ENCODE data around the gene RPS6KB2. TPM values are rescaled to one million over a fixed set of nuclear protein-coding genes. Genes with fewer than 3 reads are reported as not detected.
A peak's percentile ranks its signal among the peaks of the same experiment; 100 is the strongest.

RPS6KB2 gene
- total RNA-seq, 1 experiment from 2014 or later = 54.1 TPM

DNA sequence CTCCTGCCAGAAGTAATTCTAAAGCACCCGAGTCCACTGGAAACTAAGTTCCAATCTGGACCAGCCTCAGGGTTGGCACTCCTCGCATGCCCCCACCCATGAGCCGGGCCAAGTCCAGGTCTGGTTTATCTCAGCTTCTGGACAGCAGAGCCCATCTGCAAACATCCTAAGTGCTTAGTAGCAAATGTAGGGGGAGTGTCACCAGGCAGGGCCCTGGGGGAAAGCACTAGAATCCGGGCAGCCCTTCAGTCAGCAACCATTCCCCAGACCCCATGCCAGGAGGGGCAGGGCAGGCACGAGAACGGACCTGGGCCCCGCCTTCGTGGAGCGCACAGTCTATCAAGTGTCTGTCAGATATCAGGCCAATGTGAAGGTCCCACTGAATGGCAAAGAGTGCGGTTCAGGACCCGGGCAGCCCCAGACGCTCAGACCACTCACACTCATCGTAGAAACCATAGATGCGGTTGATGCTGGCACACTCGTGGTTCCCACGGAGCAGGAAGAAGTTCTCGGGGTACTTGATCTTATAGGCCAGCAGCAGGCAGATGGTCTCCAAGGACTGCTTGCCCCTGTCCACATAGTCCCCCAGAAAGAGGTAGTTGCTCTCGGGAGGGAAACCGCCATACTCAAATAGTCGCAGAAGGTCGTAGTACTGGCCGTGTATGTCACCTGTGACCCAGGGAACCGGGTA lies 27.9 kb upstream of the RPS6KB2 start (continued):
- TF ChIP-seq, protein P1, sequence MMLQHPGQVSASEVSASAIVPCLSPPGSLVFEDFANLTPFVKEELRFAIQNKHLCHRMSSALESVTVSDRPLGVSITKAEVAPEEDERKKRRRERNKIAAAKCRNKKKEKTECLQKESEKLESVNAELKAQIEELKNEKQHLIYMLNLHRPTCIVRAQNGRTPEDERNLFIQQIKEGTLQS (IDR thresholded peaks at IDR 0.05) = no peak
- TF ChIP-seq RAD21 (IDR thresholded peaks at IDR 0.05; ENCODE audit: low read depth) = no peak
- no peak for TF ChIP-seq POLR2A (IDR thresholded peaks at IDR 0.05; ENCODE audit: borderline replicate concordance, extremely low read depth, insufficient read depth, insufficient read length)

DNA sequence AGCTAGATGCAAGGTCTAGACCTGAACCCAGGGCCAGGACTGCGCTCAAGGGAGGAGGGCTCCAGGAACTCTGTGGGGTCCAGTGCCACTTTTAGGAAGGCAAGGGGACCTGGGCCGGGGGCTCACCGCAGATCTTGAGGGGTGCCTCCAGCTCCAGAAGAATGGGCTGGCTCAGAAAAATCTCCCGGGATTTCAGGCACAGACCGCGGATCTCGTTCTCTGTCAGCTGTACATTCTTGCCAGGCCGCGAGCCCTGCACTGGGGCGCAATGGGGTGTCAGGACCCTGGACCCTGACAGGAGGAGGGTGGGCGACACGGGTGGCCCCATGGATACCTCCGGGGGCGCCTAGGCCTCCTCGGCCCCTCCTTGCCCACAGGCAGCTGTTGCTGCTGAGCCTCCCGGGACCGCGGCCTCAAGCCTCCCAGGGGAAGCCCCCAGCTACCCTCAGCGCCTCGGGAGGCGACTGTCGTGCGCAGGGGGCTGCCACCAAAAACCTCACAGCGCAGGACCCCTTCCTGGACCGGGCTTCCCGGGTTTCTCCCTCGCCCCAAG lies 27.3 kb upstream of the RPS6KB2 start:
- RAD21 ChIA-PET (ENCODE audit: low non-redundant PET in 1 of 2, low total read pairs in 2 of 2, uncharacterized antibody in 2 of 2, unreplicated experiment in 2 of 2) = interaction anchor here (0.6 to 1.7 kb wide), 6 partner anchors 11 to 82 kb away, joined by 4 to 8 read pairs (median 4); partner anchors contain the start of genes AIP (in 1 of the 2) and TMEM134 (in 1 of the 2)
- intact Hi-C loops (cut with micrococcal nuclease) = loop anchor here (1.0 kb wide), 1 partner anchor 106 kb away; no protein-coding TSS in a partner anchor
- Histone ChIP-seq H3K27ac (ENCODE audit: low read depth, low read length) (peak overlapping the region; percentile 99), H3K4me3 (replicated peaks in 1 of 2; ENCODE audit: low read depth in 1 of 2, low read length in 2 of 2) (peak overlapping the region; percentile 82 to 90), H3K27me3 (ENCODE audit: insufficient read depth, low read length) (no peaks in the 10 kb centered on the region), H3K9me3 (ENCODE audit: control insufficient read depth in 1 of 2, insufficient read depth in 1 of 2, low read depth in 1 of 2, low read length in 2 of 2) (no peaks in the 10 kb centered on the region), H4K20me1 (ENCODE audit: insufficient read depth) (no peaks in the 10 kb centered on the region), H2AFZ (ENCODE audit: low read depth, low read length, poor library complexity, severe bottlenecking) (no peak overlapping the region), H3K36me3 (ENCODE audit: control insufficient read depth in 1 of 2, insufficient read depth in 2 of 2, low read length in 2 of 2) (peaks cover 13 to 31% of the 10 kb centered on the region in 2 experiments; a peak in 3 of 4 replicates), H3K79me2 (ENCODE audit: insufficient read depth, low read length) (peaks cover 24% of the 10 kb centered on the region), H3K9me2 (ENCODE audit: insufficient read depth) (no peaks in the 10 kb centered on the region), H3K4me2 (ENCODE audit: low read length) (peak overlapping the region; percentile 96), H3K4me1 (ENCODE audit: control insufficient read depth in 1 of 2, insufficient read depth in 2 of 2, low read length in 2 of 2) (peaks cover 9 to 18% of the 10 kb centered on the region in 2 experiments), H3K9ac (ENCODE audit: low read length) (peak overlapping the region; percentile 96)
- TF ChIP-seq ZFX (IDR thresholded peaks at IDR 0.05) = peak; percentile 48; the same call in 1 of the 2 replicates
- TF ChIP-seq EZH2 (IDR thresholded peaks at IDR 0.05) = no peak
- ATAC-seq = no peak
- CTCF ChIA-PET = interaction anchor here (0.6 to 2.1 kb wide), 21 partner anchors 10 to 229 kb away, joined by 3 to 17 read pairs (median 6); partner anchors contain the start of genes AIP, NUDT8, PITPNM1 and POLD4
- no TSS peak for BruUV-seq (replicated peaks)
- no peak for DNase-seq (ENCODE audit: low read depth, low spot score)
- POLR2A ChIA-PET = interaction anchor here (0.6 to 1.8 kb wide), 8 partner anchors 9 to 84 kb away, joined by 3 to 8 read pairs (median 4); partner anchors contain the start of genes POLD4 and RAD9A
